IMR-90 (cell line): ENCODE data around the gene SLC23A1. TPM values are rescaled to one million over a fixed set of nuclear protein-coding genes. Genes with fewer than 3 reads are reported as not detected.

Source experiments
- ATAC-seq: fragments of 200-7000 bp; cut with Tn5 transposase; 2 replicates; pipeline ENCODE4 v1.9.1; 2020; ENCODE audit warnings: low read depth, mild to moderate bottlenecking, moderate library complexity
- BruUV-seq: library from RNA; stranded (reverse); fragments of 400-500 nt; replicated peaks from 2 replicates; lab custom pipeline; 2021; lab: Mats Ljungman, UMichigan
- CTCF ChIA-PET: fragments of 300-600 bp; formaldehyde crosslinking; extraction: SDS; loops from one replicate; lab custom pipeline; 2021; ENCODE audit warnings: antibody characterized with exemption; lab: Yijun Ruan, JAX
- POLR2A ChIA-PET: fragments of 300-600 bp; sonication (Branson Sonifier 250); formaldehyde crosslinking; loops from one replicate; lab custom pipeline; 2022; ENCODE audit warnings: antibody characterized with exemption; ENCODE audit not compliant: unreplicated experiment; lab: Charles Lee
- DNase-seq: peaks from one replicate; pipeline ENCODE4 v3.0.0; 2013
- H2AFZ ChIP-seq: replicated peaks from 2 replicates; pipeline ENCODE3; 2013; ENCODE audit warnings: low read length, mild to moderate bottlenecking; ENCODE audit not compliant: poor library complexity
- H2AK5ac ChIP-seq: 2 replicates; pipeline ENCODE4 v1.6.1; 2013; ENCODE audit warnings: low read depth, low read length, inconsistent platforms
- H2AK9ac ChIP-seq: replicated peaks from 2 replicates; pipeline ENCODE3; 2013; ENCODE audit warnings: mild to moderate bottlenecking, low read depth, low read length, moderate library complexity; ENCODE audit not compliant: poor library complexity
- H2BK120ac ChIP-seq: 2 replicates; pipeline ENCODE4 v1.6.1; 2013; ENCODE audit warnings: low read depth, low read length, inconsistent platforms
- H2BK15ac ChIP-seq: 3 replicates; pipeline ENCODE4 v1.6.1; 2013; ENCODE audit warnings: low read depth, low read length, inconsistent platforms
- H2BK20ac ChIP-seq: 2 replicates; pipeline ENCODE4 v1.6.1; 2013; ENCODE audit warnings: low read depth, mild to moderate bottlenecking, inconsistent platforms, low read length, moderate library complexity
- H2BK5ac ChIP-seq: 2 replicates; pipeline ENCODE4 v1.6.1; 2013; ENCODE audit warnings: mild to moderate bottlenecking, low read depth, low read length, inconsistent platforms; ENCODE audit not compliant: poor library complexity, severe bottlenecking
- H3K14ac ChIP-seq: replicated peaks from 2 replicates; pipeline ENCODE4 v1.6.1; 2013; ENCODE audit warnings: low read depth, low read length, inconsistent platforms
- H3K18ac ChIP-seq: 2 replicates; pipeline ENCODE4 v1.6.1; 2013; ENCODE audit warnings: low read depth, low read length, control low read depth
- H3K23ac ChIP-seq: 2 replicates; pipeline ENCODE4 v1.6.1; 2013; ENCODE audit warnings: low read depth, low read length, inconsistent platforms
- H3K27ac ChIP-seq: 2 replicates; pipeline ENCODE4 v1.5.1; 2013; ENCODE audit warnings: mild to moderate bottlenecking, control low read depth, low read length; ENCODE audit not compliant: insufficient read depth
- H3K27me3 ChIP-seq: 2 replicates; pipeline ENCODE4 v1.6.1; 2013; ENCODE audit warnings: low read length; ENCODE audit not compliant: control insufficient read depth, insufficient read depth
- H3K36me3 ChIP-seq: 2 replicates; pipeline ENCODE4 v1.6.1; 2013; ENCODE audit warnings: low read length, mixed read lengths; ENCODE audit not compliant: control insufficient read depth, insufficient read depth
- H3K4ac ChIP-seq: 2 replicates; pipeline ENCODE4 v1.6.1; 2013; ENCODE audit warnings: low read depth, low read length, inconsistent platforms
- H3K4me1 ChIP-seq: 2 replicates; pipeline ENCODE4 v1.6.1; 2013; ENCODE audit warnings: low read length, mixed read lengths; ENCODE audit not compliant: control insufficient read depth, insufficient read depth
- H3K4me2 ChIP-seq: 2 replicates; pipeline ENCODE4 v1.6.1; 2013; ENCODE audit warnings: low read depth, mild to moderate bottlenecking, control low read depth, low read length, moderate library complexity
- H3K4me3 ChIP-seq: 2 replicates; pipeline ENCODE4 v1.5.1; 2013; ENCODE audit warnings: low read depth, mild to moderate bottlenecking, control low read depth, low read length, moderate library complexity; ENCODE audit not compliant: insufficient read depth
- H3K56ac ChIP-seq: 2 replicates; pipeline ENCODE4 v1.6.1; 2013; ENCODE audit warnings: low read length, inconsistent platforms; ENCODE audit not compliant: insufficient read depth; ENCODE audit errors: extremely low read depth
- H3K79me1 ChIP-seq, 2 experiments: 2 replicates each; pipeline ENCODE4 v1.6.1; 2013; ENCODE audit warnings: low read length in 2 of 2, inconsistent platforms in 1 of 2, low read depth in 1 of 2
- H3K9ac ChIP-seq: 2 replicates; pipeline ENCODE4 v1.6.1; 2013; ENCODE audit warnings: low read depth, low read length, control low read depth
- H3K9me1 ChIP-seq: 2 replicates; pipeline ENCODE4 v1.6.1; 2013; ENCODE audit warnings: low read length, inconsistent platforms; ENCODE audit not compliant: insufficient read depth
- H3K9me3 ChIP-seq: 2 replicates; pipeline ENCODE4 v1.6.1; 2013; ENCODE audit warnings: low read length; ENCODE audit not compliant: control insufficient read depth, insufficient read depth
- H4K20me1 ChIP-seq: 2 replicates; pipeline ENCODE4 v1.6.1; 2013; ENCODE audit warnings: low read length, inconsistent platforms; ENCODE audit not compliant: insufficient read depth
- H4K5ac ChIP-seq: 2 replicates; pipeline ENCODE4 v1.6.1; 2013; ENCODE audit warnings: mild to moderate bottlenecking, low read depth, low read length, control low read depth
- H4K8ac ChIP-seq, 2 experiments: 2 replicates each; pipeline ENCODE4 v1.6.1; 2013; ENCODE audit warnings: low read depth in 2 of 2, low read length in 2 of 2, control low read depth in 1 of 2, inconsistent platforms in 1 of 2
- H4K91ac ChIP-seq: 2 replicates; pipeline ENCODE4 v1.6.1; 2013; ENCODE audit warnings: low read depth, low read length, inconsistent platforms; ENCODE audit not compliant: insufficient read depth
- CEBPB ChIP-seq: IDR thresholded peaks from 2 replicates; pipeline ENCODE4 v1.6.1; 2012; ENCODE audit warnings: low read depth, low read length, improper control_type of control experiment
- FOS ChIP-seq: fragments of 150-350 bp; IDR thresholded peaks from 2 replicates; pipeline ENCODE4 v1.6.1; 2016; ENCODE audit warnings: low read depth, low read length
- MAFK ChIP-seq: IDR thresholded peaks from 2 replicates; pipeline ENCODE4 v1.6.1; 2012; ENCODE audit warnings: low read depth, low read length, improper control_type of control experiment
- MAZ ChIP-seq: IDR thresholded peaks from 2 replicates; pipeline ENCODE4 v1.6.1; 2012; ENCODE audit warnings: low read depth, mild to moderate bottlenecking, low read length, improper control_type of control experiment, moderate library complexity, borderline replicate concordance
- MXI1 ChIP-seq: IDR thresholded peaks from 2 replicates; pipeline ENCODE4 v1.6.1; 2012; ENCODE audit warnings: low read depth, mild to moderate bottlenecking, low read length, moderate library complexity, borderline replicate concordance
- POLR2A ChIP-seq: IDR thresholded peaks from 2 replicates; pipeline ENCODE4 v1.6.1; 2012; ENCODE audit warnings: mild to moderate bottlenecking, low read depth, low read length
- RCOR1 ChIP-seq: IDR thresholded peaks from 2 replicates; pipeline ENCODE4 v1.6.1; 2012; ENCODE audit warnings: mild to moderate bottlenecking, low read length, improper control_type of control experiment; ENCODE audit not compliant: insufficient replicate concordance
- RFX5 ChIP-seq: IDR thresholded peaks from 2 replicates; pipeline ENCODE4 v1.8.0; 2012; ENCODE audit warnings: low read depth, mild to moderate bottlenecking, low read length, moderate library complexity
- USF2 ChIP-seq: fragments of 150-350 bp; IDR thresholded peaks from 2 replicates; pipeline ENCODE4 v1.6.1; 2017; ENCODE audit warnings: mild to moderate bottlenecking, antibody characterized with exemption, low read length, low read depth
- WGBS, 2 experiments: methylation state at CpG; one replicate each; pipeline versions ENCODE4 v1.1.5 to v1.1.7; 2013; ENCODE audit warnings: missing lambda C conversion rate in 2 of 2; ENCODE audit not compliant: insufficient read length in 1 of 2; ENCODE audit errors: extremely low coverage in 2 of 2; 5-methylcytosine and 5-hydroxymethylcytosine counted together
- dilution Hi-C: fragments of 300-500 bp; cut with HindIII; formaldehyde crosslinking; loops from one replicate; pipeline ENCODE4 v1.14.3; 2018; ENCODE audit warnings: low sequenced_read_pairs; ENCODE audit not compliant: unreplicated experiment
- in situ Hi-C: fragments of 300-500 bp; cut with MboI; formaldehyde crosslinking; loops from 3 replicates; pipeline ENCODE4 v1.14.3; 2019; ENCODE audit warnings: low sequenced_read_pairs, inconsistent platforms, mixed read lengths
- intact Hi-C: fragments of 100-400 bp; cut with micrococcal nuclease; formaldehyde crosslinking; loops from 2 replicates; pipeline ENCODE4 v1.10.0; 2022
- polyA plus RNA-seq, 3 experiments: library from polyadenylated mRNA; depleted of rRNA; stranded (reverse); fragments of >200 nt; gene quantifications; 2 replicates each; pipeline ENCODE4 v1.2.3, GENCODE V29; 2012; ENCODE audit warnings: low replicate concordance in 1 of 3
- total RNA-seq: library from RNA; depleted of rRNA; stranded (reverse); fragments of >200 nt; gene quantifications from 2 replicates; pipeline ENCODE4 v1.2.3, GENCODE V29; 2012

The SLC23A1 gene
- total and polyA plus RNA-seq, 2 of the 4 experiments (the other 2 are of a cell fraction): not detected

- no peak within 1 kb of the TSS for H2BK20ac ChIP-seq
- no peak within 1 kb of the TSS for H2BK15ac ChIP-seq
- peaks cover 16% of the 10 kb centered on the region; the same call in 1 of the 2 replicates for H3K9me3 ChIP-seq
- H3K56ac ChIP-seq: no peak within 1 kb of the TSS
- DNase-seq (no peak), ATAC-seq (peak; percentile 15; the same call in 1 of the 2 replicates)
- no peak within 1 kb of the TSS for H3K18ac ChIP-seq
- intact Hi-C loops: no loop called here
- H4K8ac ChIP-seq: no peak within 1 kb of the TSS; a peak in 1 of 4 replicates
- H2AK9ac ChIP-seq: peak within 1 kb of the TSS; percentile 65
- no peak within 1 kb of the TSS for H3K27ac ChIP-seq
- H2BK120ac ChIP-seq: no peak within 1 kb of the TSS
- H3K27me3 ChIP-seq: peaks cover 28% of the 10 kb centered on the region
- peaks cover 3% of the 10 kb centered on the region; the same call in 1 of the 2 replicates for H3K4me1 ChIP-seq
- no peak within 1 kb of the TSS for H2BK5ac ChIP-seq
- no peak within 1 kb of the TSS for H2AK5ac ChIP-seq
- H3K79me1 ChIP-seq: no peaks in the 10 kb centered on the region
- 20% methylated on average over 54 of the region's 76 CpGs; no CpG with 5 or more reads in 1 of the 2 experiments for WGBS, 2 experiments
- no peaks in the 10 kb centered on the region for H3K36me3 ChIP-seq
- H4K20me1 ChIP-seq: no peaks in the 10 kb centered on the region
- no peak within 1 kb of the TSS for H4K5ac ChIP-seq
- POLR2A ChIA-PET: no interaction called here
- no TSS peak for BruUV-seq
- TF ChIP-seq MXI1 (no peak), MAFK (no peak), RCOR1 (no peak), USF2 (no peak), FOS (no peak), POLR2A (no peak), RFX5 (no peak), CEBPB (no peak), MAZ (no peak)
- no peak within 1 kb of the TSS for H3K9ac ChIP-seq
- no peak within 1 kb of the TSS for H3K4ac ChIP-seq
- H3K14ac ChIP-seq: no peak within 1 kb of the TSS
- in situ Hi-C loops: no loop called here
- no peak within 1 kb of the TSS for H3K23ac ChIP-seq
- H3K4me3 ChIP-seq: peak within 1 kb of the TSS; percentile 24
- CTCF ChIA-PET: no interaction called here
- dilution Hi-C loops: no loop called here
- H4K91ac ChIP-seq: no peak within 1 kb of the TSS
- no peak within 1 kb of the TSS for H3K4me2 ChIP-seq
- no peaks in the 10 kb centered on the region for H3K9me1 ChIP-seq
- H2AFZ ChIP-seq: peak within 1 kb of the TSS; percentile 83
These were observed 11.8 kb upstream of the SLC23A1 start, which contains the start of gene PROB1 for GRCh38 chr5:139394654-139395566. PROB1 (minus strand) TSS chr5:139395104; CDS start chr5:139395081, 23 bp downstream.
